Calu3 (cell line): Measurements from ENCODE around the gene GALE. TPM values are rescaled to one million over a fixed set of nuclear protein-coding genes. Genes with fewer than 3 reads are reported as not detected.
A peak's percentile ranks its signal among the peaks of the same experiment; 100 is the strongest.

ENCODE experiments used
- BruUV-seq: library from RNA; stranded (reverse); fragments of 400-500 nt; replicated peaks from 2 replicates; lab custom pipeline; 2021; lab: Mats Ljungman, UMichigan
- CTCF ChIA-PET: fragments of 300-600 bp; sonication (Branson Sonifier 250); formaldehyde crosslinking; loops from one replicate; lab custom pipeline; 2022; ENCODE audit warnings: antibody characterized with exemption; lab: Charles Lee
- DNase-seq: peaks from one replicate; pipeline ENCODE4 v3.0.0; 2022
- H3K27ac Mint-ChIP-seq: one replicate; pipeline ENCODE4 v1.8.0; 2022; ENCODE audit warnings: mixed read lengths; ENCODE audit not compliant: unreplicated experiment
- H3K27me3 Mint-ChIP-seq: one replicate; pipeline ENCODE4 v1.8.0; 2022; ENCODE audit warnings: mixed read lengths; ENCODE audit not compliant: unreplicated experiment
- H3K36me3 Mint-ChIP-seq: one replicate; pipeline ENCODE4 v1.8.0; 2022; ENCODE audit warnings: mild to moderate bottlenecking, moderate library complexity, mixed read lengths; ENCODE audit not compliant: insufficient read depth, unreplicated experiment
- H3K4me1 Mint-ChIP-seq: one replicate; pipeline ENCODE4 v1.8.0; 2022; ENCODE audit warnings: mild to moderate bottlenecking, low read depth, mixed read lengths; ENCODE audit not compliant: unreplicated experiment
- H3K4me3 Mint-ChIP-seq: one replicate; pipeline ENCODE4 v1.8.0; 2022; ENCODE audit warnings: mild to moderate bottlenecking, low read depth, moderate library complexity, mixed read lengths; ENCODE audit not compliant: unreplicated experiment
- H3K9me3 Mint-ChIP-seq: one replicate; pipeline ENCODE4 v1.8.0; 2022; ENCODE audit warnings: low read depth, mixed read lengths; ENCODE audit not compliant: unreplicated experiment
- CTCF ChIP-seq: fragments of 200-600 bp; IDR thresholded peaks from one replicate; pipeline ENCODE4 v1.8.0; 2022; ENCODE audit warnings: antibody characterized with exemption; ENCODE audit not compliant: unreplicated experiment
- intact Hi-C: fragments of 100-400 bp; cut with micrococcal nuclease; formaldehyde crosslinking; loops from one replicate; pipeline ENCODE4 v1.10.0; 2022; ENCODE audit not compliant: unreplicated experiment
- total RNA-seq: library from RNA; stranded (reverse); gene quantifications from 2 replicates; pipeline ENCODE4 v1.2.3, GENCODE V29; 2022

GALE gene
- total RNA-seq, 1 experiment from 2014 or later = 76.7 TPM

GRCh38 chr1:23777979-23778814 lies 22.4 kb downstream of the GALE start, which contains the start of gene PITHD1:
Gene PITHD1 (plus strand): TSS chr1:23778418. CDS start chr1:23778516, 98 bp downstream.
- Mint-ChIP-seq H3K4me1 (peaks cover 21% of the 10 kb centered on the region), H3K9me3 (no peaks in the 10 kb centered on the region), H3K36me3 (peaks cover 24% of the 10 kb centered on the region), H3K27ac (peak within 1 kb of the TSS; percentile 68), H3K27me3 (no peaks in the 10 kb centered on the region), H3K4me3 (peak within 1 kb of the TSS; percentile 74)
- no peak for TF ChIP-seq CTCF
- intact Hi-C loops = no loop called here
- DNase-seq = peak; percentile 65
- CTCF ChIA-PET = interaction anchor here (0.7 to 1.0 kb wide), 3 partner anchors 11 to 139 kb away, joined by 3 to 7 read pairs (median 5); no protein-coding TSS in a partner anchor
- BruUV-seq = no TSS peak

DNA sequence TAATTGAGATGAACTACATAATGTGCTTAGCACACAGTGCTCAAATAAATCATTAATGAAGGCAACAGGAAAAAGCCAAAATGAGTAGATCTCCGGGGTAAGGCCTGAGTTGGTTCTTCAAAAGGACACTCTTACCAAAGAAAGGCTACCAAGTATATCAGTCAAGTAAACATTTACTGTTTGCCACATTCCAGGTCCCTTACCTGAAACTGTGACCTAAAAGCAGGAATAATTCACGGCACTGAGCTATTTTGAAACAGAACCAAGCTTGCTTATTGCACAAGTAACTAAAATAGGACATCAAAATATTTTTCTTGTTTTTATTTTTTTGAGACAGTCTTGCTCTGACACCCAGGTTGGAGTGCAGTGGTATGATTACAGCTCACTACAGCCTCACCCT lies 24.3 kb downstream of the GALE start:
- intact Hi-C loops = no loop called here
- Mint-ChIP-seq H3K4me1 (peaks cover 21% of the 10 kb centered on the region), H3K4me3 (no peak overlapping the region), H3K9me3 (no peaks in the 10 kb centered on the region), H3K36me3 (peaks cover 24% of the 10 kb centered on the region), H3K27ac (no peak overlapping the region), H3K27me3 (no peaks in the 10 kb centered on the region)
- TF ChIP-seq CTCF = no peak
- CTCF ChIA-PET = no interaction called here
- no TSS peak for BruUV-seq
- DNase-seq = no peak

DNA sequence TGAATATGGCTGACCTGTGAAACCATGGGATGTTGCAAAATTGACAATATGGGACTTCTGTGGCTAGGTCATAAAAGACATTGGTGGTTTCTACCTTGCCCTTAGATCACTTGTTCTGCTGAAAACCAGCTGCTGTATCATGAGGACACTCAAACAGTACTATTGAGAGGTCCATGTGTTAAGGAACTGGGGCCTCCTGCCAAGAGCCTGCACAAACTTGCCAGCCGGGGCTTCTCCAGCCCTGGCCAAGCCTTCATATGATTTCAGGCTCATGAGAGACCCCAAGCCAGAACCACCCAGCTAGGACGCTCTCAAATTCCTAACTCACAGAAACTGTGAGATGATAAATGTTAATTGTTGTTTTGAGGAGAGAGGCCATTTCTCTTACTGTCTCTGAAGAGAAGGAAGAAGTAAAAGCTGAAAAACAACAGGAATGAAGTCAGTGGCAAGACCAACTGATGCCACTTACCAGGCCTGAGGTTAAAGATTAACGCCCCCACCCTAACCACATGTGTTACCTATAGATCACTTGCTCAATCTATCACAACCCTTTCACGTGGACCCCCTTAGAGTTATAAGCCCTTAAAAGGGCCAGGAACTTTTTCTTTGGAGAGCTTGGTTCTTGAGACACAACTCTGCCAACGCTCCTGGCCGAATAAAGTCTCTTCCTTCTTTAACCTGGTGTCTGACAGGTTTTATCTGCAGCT lies 26.2 kb downstream of the GALE start:
- Mint-ChIP-seq H3K27me3 (no peaks in the 10 kb centered on the region), H3K36me3 (peaks cover 22% of the 10 kb centered on the region), H3K27ac (no peak overlapping the region), H3K4me1 (peaks cover 11% of the 10 kb centered on the region), H3K4me3 (no peak overlapping the region), H3K9me3 (no peaks in the 10 kb centered on the region)
- no TSS peak for BruUV-seq
- intact Hi-C loops = no loop called here
- no peak for DNase-seq
- TF ChIP-seq CTCF = no peak
- CTCF ChIA-PET = interaction anchor here (0.6 kb wide), 2 partner anchors 19 to 731 kb away, joined by 4 to 7 read pairs; no protein-coding TSS in a partner anchor

- no peaks in the 10 kb centered on the region for H3K9me3 Mint-ChIP-seq
- H3K4me3 Mint-ChIP-seq = no peak overlapping the region
- no peak overlapping the region for H3K27ac Mint-ChIP-seq
- no peak for TF ChIP-seq CTCF
- CTCF ChIA-PET = no interaction called here
- intact Hi-C loops = loop anchor here (1.0 to 2.0 kb wide), 2 partner anchors 82 to 143 kb away; no protein-coding TSS in a partner anchor
- peaks cover 10% of the 10 kb centered on the region for H3K36me3 Mint-ChIP-seq
- no peaks in the 10 kb centered on the region for H3K27me3 Mint-ChIP-seq
- peaks cover 8% of the 10 kb centered on the region for H3K4me1 Mint-ChIP-seq
- no TSS peak for BruUV-seq
- DNase-seq = no peak
These were observed 27.7 kb downstream of the GALE start for GRCh38 chr1:23772854-23773242.
